ENCODE data around the gene PDE1A. TPM values are rescaled to one million over a fixed set of nuclear protein-coding genes. Genes with fewer than 3 reads are reported as not detected.

Gene PDE1A
- total RNA-seq, 1 experiment from 2014 or later, result 7.0 TPM

DNA sequence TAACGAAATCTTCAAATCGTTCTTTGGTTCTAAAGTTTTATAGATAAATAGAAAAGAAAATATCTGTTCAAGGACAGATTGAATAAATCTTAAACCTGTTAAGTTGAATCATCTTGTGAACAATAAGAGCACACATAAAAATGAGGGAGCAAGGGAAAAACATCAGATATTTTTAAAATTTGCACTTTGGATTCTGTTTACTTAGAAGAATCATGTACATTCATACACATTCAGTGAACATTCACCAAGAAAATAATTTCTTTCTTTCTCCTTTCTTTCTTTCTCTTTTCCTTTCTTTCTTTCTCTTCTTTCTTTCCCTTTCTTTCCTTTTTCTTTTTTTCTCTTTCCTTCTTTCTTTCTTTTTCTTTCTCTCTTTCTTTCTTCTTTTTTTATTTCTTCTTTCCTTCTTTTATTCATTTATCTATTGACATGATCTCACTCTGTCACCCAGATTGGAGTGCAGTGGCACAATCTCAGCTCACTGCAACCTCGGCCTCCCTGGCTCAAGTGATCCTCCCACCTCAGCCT lies 164.9 kb downstream of the PDE1A start:
- no peaks in the 10 kb centered on the region for H3K27me3 ChIP-seq
- no peak overlapping the region for H3K4me3 ChIP-seq
- H3K36me3 ChIP-seq, result no peaks in the 10 kb centered on the region
- no peak for DNase-seq
- no peaks in the 10 kb centered on the region for H3K9me3 ChIP-seq

DNA sequence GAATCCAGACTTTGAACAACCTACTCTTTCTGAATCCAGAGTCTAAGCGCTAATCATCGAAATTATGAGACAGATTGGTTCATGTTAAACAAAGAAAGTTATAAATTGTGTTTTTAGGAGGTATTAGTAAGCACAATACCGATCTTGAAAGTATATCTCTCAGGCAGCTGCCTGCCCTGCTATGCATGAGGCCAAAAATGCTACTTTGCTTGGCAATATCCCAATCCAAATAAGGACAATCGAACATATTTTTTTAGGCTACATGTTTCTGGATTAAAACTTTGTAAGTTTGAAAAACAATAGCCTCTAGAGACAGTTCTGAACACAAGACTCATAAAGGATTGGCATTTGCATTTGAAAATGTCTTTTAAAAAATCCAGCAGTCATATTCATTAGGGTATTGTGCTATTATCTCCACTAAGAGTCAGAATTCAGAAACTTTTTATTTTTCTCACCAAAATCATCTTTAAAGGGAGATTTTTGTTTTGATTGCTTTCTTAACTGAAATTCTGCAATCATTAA lies 167.1 kb downstream of the PDE1A start:
- DNase-seq, result no peak
- Histone ChIP-seq H3K27me3 (no peaks in the 10 kb centered on the region), H3K4me3 (no peak overlapping the region), H3K36me3 (no peaks in the 10 kb centered on the region), H3K9me3 (no peaks in the 10 kb centered on the region)

DNA sequence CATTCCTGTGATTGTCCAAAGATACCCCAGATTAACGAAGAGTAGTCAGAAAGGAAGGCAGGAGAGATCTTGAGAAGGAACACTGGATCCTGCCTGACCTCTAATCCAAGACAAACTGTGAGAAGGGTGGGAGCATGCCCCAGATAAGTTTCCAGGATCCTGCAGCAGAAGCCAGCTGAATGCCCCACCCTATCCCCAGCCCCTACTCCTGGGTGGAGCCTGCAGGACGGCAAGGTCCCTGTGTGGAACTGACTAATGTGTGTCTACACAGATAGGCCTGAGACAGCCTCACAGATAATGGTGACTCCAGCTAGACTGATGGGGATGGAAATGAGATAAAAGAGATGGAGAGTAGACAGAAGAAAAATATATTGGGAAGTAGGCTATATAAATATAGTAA lies 174.3 kb downstream of the PDE1A start:
- DNase-seq, result no peak
- Histone ChIP-seq H3K9me3 (no peaks in the 10 kb centered on the region), H3K4me3 (no peak overlapping the region), H3K27me3 (no peaks in the 10 kb centered on the region), H3K36me3 (no peaks in the 10 kb centered on the region)

DNA sequence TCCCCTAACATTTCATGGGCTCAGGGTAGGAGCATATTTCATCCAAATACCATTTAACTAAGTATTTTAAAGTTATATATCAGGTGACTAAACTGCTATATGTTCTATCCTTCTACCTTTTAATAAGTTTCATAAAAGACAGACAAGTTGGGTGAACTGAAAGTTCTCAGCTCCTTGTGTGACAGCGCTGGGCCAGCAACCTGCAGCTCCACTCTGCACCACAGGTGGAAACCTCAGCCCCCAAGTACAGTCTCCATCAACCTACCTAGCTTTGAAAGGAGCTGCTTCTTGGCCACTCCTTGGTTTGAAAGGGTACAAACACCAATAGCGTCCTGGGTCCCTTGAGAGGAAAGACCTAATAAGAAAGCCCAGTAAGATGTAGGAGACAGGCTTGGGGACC lies 177.9 kb downstream of the PDE1A start:
- no peaks in the 10 kb centered on the region for H3K27me3 ChIP-seq
- no peaks in the 10 kb centered on the region for H3K36me3 ChIP-seq
- no peaks in the 10 kb centered on the region for H3K9me3 ChIP-seq
- no peak for DNase-seq
- H3K4me3 ChIP-seq, result no peak overlapping the region

DNA sequence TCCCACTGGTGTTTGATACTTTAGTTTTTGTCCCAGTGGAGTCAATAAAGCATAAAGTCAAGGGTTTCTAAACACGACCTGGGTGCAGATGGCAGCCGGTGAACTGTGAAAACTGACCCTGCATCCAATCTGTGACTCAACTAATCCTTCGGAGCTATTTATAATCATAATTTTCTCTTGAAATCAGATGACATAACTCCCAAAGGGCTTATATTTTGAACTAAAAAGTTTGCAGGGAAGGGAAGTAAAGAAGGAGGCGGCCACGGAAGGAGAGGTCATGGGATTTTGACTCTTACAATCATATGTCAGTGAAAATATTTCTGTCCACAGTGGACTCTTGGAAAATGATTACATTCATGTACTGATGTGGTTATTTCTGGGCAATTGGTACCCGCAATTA lies 178.5 kb downstream of the PDE1A start:
- peak; percentile 34 for DNase-seq
- no peaks in the 10 kb centered on the region for H3K36me3 ChIP-seq

DNA sequence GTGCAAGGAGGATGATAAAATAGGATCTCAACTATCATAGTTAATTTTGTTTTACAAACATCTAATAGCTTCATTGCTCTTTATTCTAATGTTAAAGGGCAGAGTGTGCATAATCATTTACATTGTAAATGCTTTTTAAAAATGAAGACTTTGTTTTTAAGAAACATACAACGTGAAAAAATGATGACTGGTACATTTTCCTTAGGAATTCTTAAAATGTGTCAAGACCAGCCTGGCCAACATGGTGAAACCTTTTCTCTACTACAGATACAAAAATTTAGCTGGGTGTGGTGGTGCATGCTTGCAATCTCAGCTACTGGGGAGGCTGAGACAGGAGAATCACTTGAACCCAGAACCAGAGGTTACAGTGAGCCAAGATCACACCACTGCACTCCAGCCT lies 179.0 kb downstream of the PDE1A start:
- Histone ChIP-seq H3K36me3 (no peaks in the 10 kb centered on the region), H3K27me3 (no peaks in the 10 kb centered on the region), H3K4me3 (no peak overlapping the region), H3K9me3 (no peaks in the 10 kb centered on the region)
- no peak for DNase-seq

More for the DNA sequence above, 178.5 kb downstream of the PDE1A start:
- Histone ChIP-seq H3K4me3 (no peak overlapping the region), H3K27me3 (no peaks in the 10 kb centered on the region), H3K9me3 (no peaks in the 10 kb centered on the region)

DNA sequence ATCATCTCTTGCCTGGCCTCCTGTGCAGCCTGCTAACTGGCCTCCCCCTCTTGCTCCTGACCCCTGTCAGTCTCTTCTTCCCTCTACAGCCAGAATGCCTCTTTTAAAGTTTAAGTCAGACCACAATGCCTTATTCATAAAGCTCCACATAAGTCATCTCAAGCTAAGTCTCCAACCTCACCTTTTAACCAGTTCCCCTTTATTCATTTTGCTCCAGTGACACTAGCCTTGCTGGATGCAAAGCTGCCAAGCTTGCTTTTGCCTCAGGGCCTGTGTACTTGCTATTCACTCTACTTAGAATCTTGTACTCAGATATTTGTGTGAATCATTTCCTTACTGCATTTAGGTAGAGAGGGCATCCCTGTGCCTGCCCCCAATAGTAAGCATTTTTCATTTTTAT lies 180.9 kb downstream of the PDE1A start:
- H3K27me3 ChIP-seq, result no peaks in the 10 kb centered on the region
- DNase-seq, result no peak
- no peaks in the 10 kb centered on the region for H3K36me3 ChIP-seq
- H3K9me3 ChIP-seq, result no peaks in the 10 kb centered on the region
- H3K4me3 ChIP-seq, result no peak overlapping the region

DNA sequence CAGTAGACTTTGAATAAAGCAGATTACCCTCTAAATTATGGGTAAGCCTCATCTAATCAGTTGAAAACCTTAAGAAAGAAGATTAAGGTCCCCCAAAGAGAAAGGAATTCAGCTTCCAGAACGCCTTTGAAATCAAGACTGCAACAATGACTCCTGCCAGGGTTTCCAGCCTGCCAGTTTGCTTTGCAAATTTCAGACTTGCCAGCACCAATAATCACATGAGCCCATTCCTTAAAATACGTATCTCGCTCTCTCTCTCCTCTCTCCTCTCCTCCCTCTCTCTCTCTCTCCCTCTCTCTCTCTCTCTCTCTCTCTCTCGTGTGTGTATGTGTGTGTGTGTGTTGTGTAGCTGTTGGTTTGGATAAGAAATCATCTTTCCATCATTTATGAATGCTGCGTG lies 184.2 kb downstream of the PDE1A start:
- no peak for DNase-seq
- Histone ChIP-seq H3K36me3 (no peaks in the 10 kb centered on the region), H3K9me3 (no peaks in the 10 kb centered on the region), H3K4me3 (no peak overlapping the region), H3K27me3 (no peaks in the 10 kb centered on the region)

DNA sequence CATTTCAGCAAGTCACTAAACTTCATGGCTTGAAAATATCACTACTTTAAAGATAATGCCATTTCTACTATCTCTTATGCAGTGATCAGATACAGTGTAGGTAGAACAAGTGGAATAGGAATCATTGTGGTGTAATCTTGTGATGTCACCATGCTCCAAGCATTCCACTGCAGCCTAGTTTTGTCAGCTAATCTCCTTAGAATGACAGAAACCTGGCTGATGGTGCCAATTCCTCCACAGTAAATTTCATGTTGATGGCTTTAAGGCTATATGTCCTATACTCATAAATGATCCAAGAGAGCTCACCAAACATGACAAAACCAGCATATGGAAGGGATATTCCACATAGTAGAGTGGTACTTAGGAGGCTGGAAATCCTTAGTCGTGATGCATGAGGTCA lies 184.9 kb downstream of the PDE1A start:
- Histone ChIP-seq H3K9me3 (no peaks in the 10 kb centered on the region), H3K27me3 (no peaks in the 10 kb centered on the region), H3K4me3 (no peak overlapping the region), H3K36me3 (no peaks in the 10 kb centered on the region)
- DNase-seq, result no peak

DNA sequence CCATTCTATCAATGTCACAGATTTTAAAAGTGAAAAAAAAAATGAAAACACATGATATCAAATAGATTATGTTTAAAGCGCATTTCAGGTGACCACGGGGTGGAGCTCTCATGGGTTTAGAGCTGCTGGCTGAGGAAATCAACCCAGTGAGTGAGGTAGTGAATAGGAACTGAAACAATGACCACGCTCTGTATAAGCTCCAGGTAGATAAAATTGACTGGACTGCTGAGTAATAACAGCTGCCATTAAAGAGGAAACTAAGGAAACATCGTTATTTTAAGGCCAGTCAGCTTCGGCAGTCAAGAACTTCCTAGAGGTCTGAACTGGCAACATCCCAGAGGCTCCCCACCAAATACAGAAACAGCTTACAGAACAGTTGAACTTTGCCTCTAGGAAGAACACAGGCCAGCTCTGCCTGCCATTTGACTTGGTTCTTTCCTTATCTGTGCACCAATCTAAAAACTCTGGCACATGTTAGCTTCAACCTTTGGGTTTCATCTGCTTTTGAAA lies 185.9 kb downstream of the PDE1A start:
- DNase-seq, result no peak
- Histone ChIP-seq H3K9me3 (no peaks in the 10 kb centered on the region), H3K4me3 (no peak overlapping the region), H3K36me3 (no peaks in the 10 kb centered on the region), H3K27me3 (no peaks in the 10 kb centered on the region)

DNA sequence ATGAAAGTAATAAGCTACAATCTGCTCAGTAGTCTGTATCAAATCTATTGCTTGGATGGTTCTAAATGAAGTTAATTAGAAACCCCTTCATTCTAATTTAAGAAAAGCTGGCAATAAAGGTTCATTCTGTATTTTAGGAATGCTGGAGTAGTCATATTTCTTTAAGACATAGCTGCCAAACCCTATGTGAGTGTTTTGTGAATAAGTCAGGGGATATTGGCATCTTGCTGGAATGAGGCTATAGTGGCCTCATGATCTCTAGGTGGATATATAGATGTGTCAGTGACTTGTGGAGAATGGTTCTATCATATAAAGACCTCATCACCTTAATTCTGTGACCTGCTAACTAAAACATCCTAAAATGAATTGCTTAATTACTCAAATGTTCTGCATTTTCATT lies 196.3 kb downstream of the PDE1A start:
- no peak for DNase-seq
- Histone ChIP-seq H3K36me3 (no peaks in the 10 kb centered on the region), H3K27me3 (no peaks in the 10 kb centered on the region), H3K4me3 (no peak overlapping the region), H3K9me3 (no peaks in the 10 kb centered on the region)

DNA sequence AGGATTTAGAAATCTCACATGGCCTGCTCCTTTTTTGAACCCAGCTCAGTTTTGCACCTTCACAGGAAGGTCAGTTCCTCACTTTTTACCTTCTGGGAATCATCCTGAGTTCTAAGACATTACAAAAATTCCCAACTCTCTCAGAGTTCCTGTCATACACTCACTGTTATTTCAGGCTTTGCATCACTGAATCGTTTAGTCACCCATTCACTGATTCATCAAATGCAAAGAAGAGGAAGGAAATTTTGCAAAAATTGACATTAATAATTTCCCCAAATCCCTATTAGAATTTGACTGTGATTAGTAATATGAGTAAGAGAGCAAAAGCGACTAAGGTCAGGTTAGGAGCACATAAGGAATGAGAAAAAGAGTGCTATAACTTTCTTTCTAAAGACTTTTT lies 197.5 kb downstream of the PDE1A start:
- DNase-seq, result no peak
- H3K4me3 ChIP-seq, result no peak overlapping the region
- no peaks in the 10 kb centered on the region for H3K9me3 ChIP-seq
- no peaks in the 10 kb centered on the region for H3K36me3 ChIP-seq
- no peaks in the 10 kb centered on the region for H3K27me3 ChIP-seq

DNA sequence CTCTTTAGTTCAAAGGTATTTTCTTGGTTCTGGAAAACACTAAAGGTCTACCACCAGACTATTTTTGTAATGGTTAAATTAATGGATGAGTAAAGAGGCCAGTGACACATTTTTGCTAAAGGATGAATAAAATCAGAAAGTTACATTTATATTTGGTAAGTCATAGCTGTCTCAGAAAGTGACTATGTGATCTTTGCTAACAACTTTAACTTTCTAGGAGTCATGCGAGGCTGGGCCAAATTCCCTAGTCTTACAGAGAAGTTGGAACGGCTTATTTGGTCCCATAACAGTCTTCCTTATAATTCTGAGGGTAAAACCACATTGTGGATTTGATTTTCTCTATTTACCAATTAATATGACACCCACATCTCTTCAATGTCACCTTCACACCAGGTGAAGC lies 198.1 kb downstream of the PDE1A start:
- DNase-seq, result peak; percentile 53
- Histone ChIP-seq H3K27me3 (no peaks in the 10 kb centered on the region), H3K9me3 (no peaks in the 10 kb centered on the region), H3K4me3 (no peak overlapping the region), H3K36me3 (no peaks in the 10 kb centered on the region)

DNA sequence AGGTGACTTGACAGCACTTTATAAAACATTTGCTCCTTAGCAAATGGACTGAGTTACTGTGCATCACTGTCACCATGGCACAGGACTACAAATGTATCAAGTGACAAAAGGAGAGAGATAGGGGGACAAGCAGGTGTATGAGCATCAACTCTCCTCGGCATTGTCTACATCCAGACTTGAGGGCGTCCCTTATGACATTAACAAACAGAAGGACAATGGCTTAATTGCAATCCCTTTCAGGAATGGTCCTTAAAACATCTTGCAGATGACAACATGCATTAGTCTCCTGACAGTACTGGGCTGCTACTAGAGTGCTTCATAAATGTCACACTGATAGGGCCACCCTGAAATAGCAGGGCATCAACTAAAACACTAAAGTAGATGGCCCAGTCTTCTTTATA lies 198.8 kb downstream of the PDE1A start:
- Histone ChIP-seq H3K9me3 (no peaks in the 10 kb centered on the region), H3K36me3 (no peaks in the 10 kb centered on the region), H3K4me3 (no peak overlapping the region), H3K27me3 (no peaks in the 10 kb centered on the region)
- no peak for DNase-seq

DNA sequence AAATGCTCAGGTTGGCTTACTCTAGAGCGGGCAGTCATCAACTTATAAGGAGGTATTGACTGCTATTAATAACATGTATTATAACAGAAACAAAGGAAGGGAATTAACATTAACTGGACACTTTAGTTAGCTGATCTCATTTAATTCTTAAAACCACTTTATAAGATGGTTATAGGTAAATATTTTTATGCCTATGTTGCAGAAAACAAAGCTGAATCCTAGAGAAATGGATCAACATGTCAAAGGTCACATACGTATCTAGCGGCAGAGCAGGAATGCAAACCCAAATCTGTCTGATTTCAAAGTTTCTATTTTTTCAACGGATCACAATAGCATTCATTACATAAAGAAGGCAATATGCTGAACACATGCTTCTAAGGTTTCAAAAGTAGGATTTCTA lies 200.0 kb downstream of the PDE1A start:
- H3K9me3 ChIP-seq, result no peaks in the 10 kb centered on the region
- no peak overlapping the region for H3K4me3 ChIP-seq
- no peaks in the 10 kb centered on the region for H3K27me3 ChIP-seq
- no peak for DNase-seq
- no peaks in the 10 kb centered on the region for H3K36me3 ChIP-seq

DNA sequence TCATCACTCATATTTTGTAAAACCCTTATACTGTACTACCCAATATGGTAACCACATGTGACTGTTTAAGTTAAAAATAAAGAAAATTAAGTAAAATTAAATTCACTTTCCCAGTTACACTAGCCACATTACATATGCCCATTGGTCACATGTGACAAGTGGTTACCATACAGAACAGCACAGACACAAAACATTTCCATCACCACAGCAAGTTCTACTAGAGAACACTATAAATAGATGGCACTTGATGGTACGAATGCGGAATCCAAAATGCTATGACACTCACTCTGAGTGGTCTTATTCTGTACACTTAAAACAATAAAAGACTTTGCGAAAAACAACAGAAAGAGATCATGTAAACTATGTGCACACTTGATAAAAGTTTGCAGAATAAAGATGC lies 202.2 kb downstream of the PDE1A start:
- H3K9me3 ChIP-seq, result no peaks in the 10 kb centered on the region
- no peak for DNase-seq

DNA sequence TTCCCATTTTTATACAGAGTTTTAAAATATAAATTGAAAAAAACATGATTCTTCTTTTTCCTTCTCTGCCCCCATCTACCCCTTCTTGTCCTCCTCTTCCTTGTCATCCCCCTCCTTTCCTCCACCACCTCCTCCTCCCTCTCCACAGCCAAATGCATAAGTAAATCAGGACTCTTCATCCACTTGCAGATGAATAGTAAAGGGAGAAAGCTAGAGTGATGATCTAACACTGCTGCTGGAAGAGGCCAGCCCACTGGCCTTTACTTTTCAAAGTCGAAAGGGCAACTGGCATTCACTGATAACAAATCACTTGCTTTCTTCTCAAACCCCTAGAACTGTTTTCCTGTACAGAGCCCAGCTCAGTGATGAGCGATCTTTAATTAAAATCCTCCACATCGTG lies 205.8 kb downstream of the PDE1A start:
- H3K9me3 ChIP-seq, result no peaks in the 10 kb centered on the region
- H3K36me3 ChIP-seq, result no peaks in the 10 kb centered on the region
- H3K4me3 ChIP-seq, result no peak overlapping the region
- H3K27me3 ChIP-seq, result no peaks in the 10 kb centered on the region
- DNase-seq, result no peak

More for the DNA sequence above, 202.2 kb downstream of the PDE1A start:
- H3K27me3 ChIP-seq, result no peaks in the 10 kb centered on the region
- H3K36me3 ChIP-seq, result no peaks in the 10 kb centered on the region
- no peak overlapping the region for H3K4me3 ChIP-seq

DNA sequence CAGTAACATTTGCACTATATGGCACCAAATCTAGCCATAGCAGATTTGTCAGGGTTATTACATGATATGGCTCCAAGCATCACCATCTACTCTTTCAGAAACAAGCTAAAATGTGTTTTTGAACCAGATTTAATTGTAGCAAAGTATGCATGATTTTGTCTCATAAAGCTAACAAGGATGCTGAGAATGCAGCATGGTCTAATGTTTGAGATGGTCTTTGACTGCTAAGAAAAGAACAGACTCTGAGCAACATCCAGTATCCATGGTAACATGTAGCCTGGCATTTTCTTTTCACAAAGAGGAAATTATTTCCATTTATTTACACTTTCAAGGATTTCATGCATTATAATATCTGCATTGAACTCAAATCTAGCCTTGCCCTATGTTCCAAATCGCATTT lies 206.5 kb downstream of the PDE1A start:
- Histone ChIP-seq H3K27me3 (no peaks in the 10 kb centered on the region), H3K4me3 (no peak overlapping the region), H3K9me3 (no peaks in the 10 kb centered on the region), H3K36me3 (no peaks in the 10 kb centered on the region)
- no peak for DNase-seq

DNA sequence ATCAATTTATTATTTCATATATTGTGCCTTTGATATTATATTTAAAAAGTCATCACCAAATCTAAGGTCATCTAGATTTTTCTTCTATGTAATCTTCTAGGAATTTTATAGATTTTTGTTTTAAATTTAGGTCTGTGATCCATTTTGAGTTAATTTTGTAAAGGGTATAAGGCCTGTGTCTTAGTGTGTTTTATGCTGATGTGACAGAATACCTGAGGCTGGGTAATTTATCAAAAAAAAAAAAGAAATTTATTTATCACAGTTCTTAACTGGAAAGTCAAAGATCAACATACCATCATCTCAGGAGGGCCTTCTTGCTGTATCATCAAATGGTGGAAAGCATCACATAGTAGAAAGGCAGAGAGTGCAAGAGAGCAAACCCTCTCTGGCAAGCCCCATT lies 216.2 kb downstream of the PDE1A start:
- DNase-seq, result no peak

More for the DNA sequence above, 216.2 kb downstream of the PDE1A start:
- Histone ChIP-seq H3K27me3 (no peaks in the 10 kb centered on the region), H3K4me3 (no peak overlapping the region), H3K9me3 (no peaks in the 10 kb centered on the region), H3K36me3 (no peaks in the 10 kb centered on the region)
